ENCODE measurements around the gene AOAH. TPM values are rescaled to one million over a fixed set of nuclear protein-coding genes. Genes with fewer than 3 reads are reported as not detected.

Gene AOAH
- total RNA-seq, 5 donors from 2014 or later (not counting 1 experiment from before 2014, with no cell fraction given), result 13.0 to 78.5 (median 27.5) TPM

- ChIA-PET POLR2A (no interaction called here), CTCF (no interaction called here)
- Mint-ChIP-seq H3K27me3 (no peaks in the 10 kb centered on the region), H3K4me3 (no peak overlapping the region), H3K4me1 (peaks cover 7 to 22% (median 9%) of the 10 kb centered on the region in 3 donors), H3K36me3 (peaks cover 33% of the 10 kb centered on the region), H3K9me3 (no peaks in the 10 kb centered on the region), H3K27ac (no peak overlapping the region)
- no CpG with 5 or more reads among the region's 2 CpGs for WGBS (ENCODE audit: insufficient coverage)
- ATAC-seq (replicated peaks in 1 of 4) (no peak), DNase-seq (no peak)
- no peaks in the 10 kb centered on the region for H3K27me3 ChIP-seq (replicated peaks in 1 of 2; ENCODE audit: control insufficient read depth in 2 of 2, extremely low read depth in 1 of 2, insufficient read depth in 2 of 2, low read length in 1 of 2)
- peaks cover 0 to 6% of the 10 kb centered on the region in 2 experiments for H3K4me1 ChIP-seq (ENCODE audit: control insufficient read depth in 1 of 2, extremely low read depth in 1 of 2, insufficient read depth in 2 of 2, low read length in 2 of 2)
- H3K27ac ChIP-seq (ENCODE audit: low read length), result no peak overlapping the region
- no peaks in the 10 kb centered on the region for H3K9me3 ChIP-seq
- H3K4me3 ChIP-seq (ENCODE audit: control insufficient read depth in 1 of 2, extremely low read depth in 1 of 2, low read length in 1 of 2), result no peak overlapping the region
- H3K36me3 ChIP-seq (ENCODE audit: control insufficient read depth in 2 of 2, extremely low read depth in 1 of 2, insufficient read depth in 1 of 2, low read length in 1 of 2), result peaks cover 8 to 70% of the 10 kb centered on the region in 2 donors
Measured at GRCh38 chr7:36614959-36615358, 109.3 kb downstream of the AOAH start.

GRCh38 chr7:36613031-36613614, 111.2 kb downstream of the AOAH start:
- no peak overlapping the region for H3K4me3 Mint-ChIP-seq
- peaks cover 28% of the 10 kb centered on the region for H3K36me3 Mint-ChIP-seq
- H3K27ac ChIP-seq (ENCODE audit: low read length), result no peak overlapping the region
- peaks cover 11 to 19% of the 10 kb centered on the region in 2 experiments for H3K4me1 ChIP-seq (ENCODE audit: control insufficient read depth in 1 of 2, extremely low read depth in 1 of 2, insufficient read depth in 2 of 2, low read length in 2 of 2)
- DNase-seq (no peak), ATAC-seq (replicated peaks in 1 of 4) (no peak)
- H3K9me3 Mint-ChIP-seq, result no peaks in the 10 kb centered on the region
- no peaks in the 10 kb centered on the region for H3K9me3 ChIP-seq
- H3K27ac Mint-ChIP-seq, result peak overlapping the region in 1 of 2 donors; percentile 11
- no peak overlapping the region for H3K4me3 ChIP-seq (ENCODE audit: control insufficient read depth in 1 of 2, extremely low read depth in 1 of 2, low read length in 1 of 2)
- CTCF ChIA-PET, result no interaction called here
- no peaks in the 10 kb centered on the region for H3K27me3 ChIP-seq (replicated peaks in 1 of 2; ENCODE audit: control insufficient read depth in 2 of 2, extremely low read depth in 1 of 2, insufficient read depth in 2 of 2, low read length in 1 of 2)
- H3K4me1 Mint-ChIP-seq, result peaks cover 10 to 29% (median 15%) of the 10 kb centered on the region in 3 donors
- H3K27me3 Mint-ChIP-seq, result no peaks in the 10 kb centered on the region
- H3K36me3 ChIP-seq (ENCODE audit: control insufficient read depth in 2 of 2, extremely low read depth in 1 of 2, insufficient read depth in 1 of 2, low read length in 1 of 2), result peaks cover 10 to 54% of the 10 kb centered on the region in 2 donors
- no CpG with 5 or more reads among the region's 4 CpGs for WGBS (ENCODE audit: insufficient coverage)
- POLR2A ChIA-PET, result no interaction called here

- ChIA-PET CTCF (no interaction called here), POLR2A (no interaction called here)
- no peak overlapping the region for H3K27ac ChIP-seq (ENCODE audit: low read length)
- no peak overlapping the region for H3K4me3 ChIP-seq (ENCODE audit: control insufficient read depth in 1 of 2, extremely low read depth in 1 of 2, low read length in 1 of 2)
- ATAC-seq (replicated peaks in 1 of 4) (no peak), DNase-seq (no peak)
- Mint-ChIP-seq H3K36me3 (peaks cover 21% of the 10 kb centered on the region), H3K4me1 (peaks cover 23 to 43% (median 29%) of the 10 kb centered on the region in 3 donors), H3K9me3 (no peaks in the 10 kb centered on the region), H3K4me3 (no peak overlapping the region), H3K27ac (no peak overlapping the region), H3K27me3 (no peaks in the 10 kb centered on the region)
- H3K27me3 ChIP-seq (replicated peaks in 1 of 2; ENCODE audit: control insufficient read depth in 2 of 2, extremely low read depth in 1 of 2, insufficient read depth in 2 of 2, low read length in 1 of 2), result no peaks in the 10 kb centered on the region
- peaks cover 10 to 52% of the 10 kb centered on the region in 2 donors for H3K36me3 ChIP-seq (ENCODE audit: control insufficient read depth in 2 of 2, extremely low read depth in 1 of 2, insufficient read depth in 1 of 2, low read length in 1 of 2)
- WGBS (ENCODE audit: insufficient coverage), result 91% methylated on average over 4 of the region's 6 CpGs
- H3K9me3 ChIP-seq, result no peaks in the 10 kb centered on the region
- peaks cover 24 to 31% of the 10 kb centered on the region in 2 experiments for H3K4me1 ChIP-seq (ENCODE audit: control insufficient read depth in 1 of 2, extremely low read depth in 1 of 2, insufficient read depth in 2 of 2, low read length in 2 of 2)
Measured at GRCh38 chr7:36611703-36612102, 112.6 kb downstream of the AOAH start.

GRCh38 chr7:36607721-36608095, 116.6 kb downstream of the AOAH start:
- no peak for ATAC-seq (replicated peaks in 1 of 4)

GRCh38 chr7:36606976-36607720, 117.1 kb downstream of the AOAH start:
- Mint-ChIP-seq H3K4me3 (peak overlapping the region in 2 of 3 donors; percentile 26 to 68), H3K9me3 (no peaks in the 10 kb centered on the region), H3K27me3 (no peaks in the 10 kb centered on the region), H3K4me1 (peaks cover 37 to 57% (median 45%) of the 10 kb centered on the region in 3 donors), H3K36me3 (peaks cover 9% of the 10 kb centered on the region), H3K27ac (peak overlapping the region; percentile 66 to 87)
- no peak for DNase-seq
- Histone ChIP-seq H3K27ac (ENCODE audit: low read length) (no peak overlapping the region), H3K27me3 (replicated peaks in 1 of 2; ENCODE audit: control insufficient read depth in 2 of 2, extremely low read depth in 1 of 2, insufficient read depth in 2 of 2, low read length in 1 of 2) (no peaks in the 10 kb centered on the region), H3K4me1 (ENCODE audit: control insufficient read depth in 1 of 2, extremely low read depth in 1 of 2, insufficient read depth in 2 of 2, low read length in 2 of 2) (peaks cover 38 to 44% of the 10 kb centered on the region in 2 experiments), H3K36me3 (ENCODE audit: control insufficient read depth in 2 of 2, extremely low read depth in 1 of 2, insufficient read depth in 1 of 2, low read length in 1 of 2) (peaks cover 6 to 23% of the 10 kb centered on the region in 2 donors), H3K4me3 (ENCODE audit: control insufficient read depth in 1 of 2, extremely low read depth in 1 of 2, low read length in 1 of 2) (no peak overlapping the region), H3K9me3 (no peaks in the 10 kb centered on the region)
- ATAC-seq (replicated peaks in 1 of 4), result peak in 1 of 4 experiments; percentile 11
- ChIA-PET CTCF (no interaction called here), POLR2A (interaction anchor here in 1 of 2 donors (0.6 kb wide), 2 partner anchors 63 to 221 kb away, joined by 3 to 4 read pairs; no protein-coding TSS in a partner anchor)
- WGBS (ENCODE audit: insufficient coverage), result 97% methylated on average over 5 of the region's 6 CpGs

More at GRCh38 chr7:36607721-36608095, 116.6 kb downstream of the AOAH start:
- Mint-ChIP-seq H3K27me3 (no peaks in the 10 kb centered on the region), H3K27ac (peak overlapping the region in 1 of 2 donors; percentile 87), H3K9me3 (no peaks in the 10 kb centered on the region), H3K36me3 (peaks cover 9% of the 10 kb centered on the region), H3K4me1 (peaks cover 37 to 55% (median 43%) of the 10 kb centered on the region in 3 donors), H3K4me3 (peak overlapping the region in 1 of 3 donors; percentile 68)
- POLR2A ChIA-PET, result no interaction called here
- CTCF ChIA-PET, result no interaction called here
- Histone ChIP-seq H3K4me3 (ENCODE audit: control insufficient read depth in 1 of 2, extremely low read depth in 1 of 2, low read length in 1 of 2) (no peak overlapping the region), H3K27me3 (replicated peaks in 1 of 2; ENCODE audit: control insufficient read depth in 2 of 2, extremely low read depth in 1 of 2, insufficient read depth in 2 of 2, low read length in 1 of 2) (no peaks in the 10 kb centered on the region), H3K4me1 (ENCODE audit: control insufficient read depth in 1 of 2, extremely low read depth in 1 of 2, insufficient read depth in 2 of 2, low read length in 2 of 2) (peaks cover 38 to 44% of the 10 kb centered on the region in 2 experiments), H3K27ac (ENCODE audit: low read length) (no peak overlapping the region), H3K9me3 (no peaks in the 10 kb centered on the region), H3K36me3 (ENCODE audit: control insufficient read depth in 2 of 2, extremely low read depth in 1 of 2, insufficient read depth in 1 of 2, low read length in 1 of 2) (peaks cover 6 to 23% of the 10 kb centered on the region in 2 donors)
- no CpG with 5 or more reads among the region's 3 CpGs for WGBS (ENCODE audit: insufficient coverage)
- DNase-seq, result no peak

- Mint-ChIP-seq H3K36me3 (peaks cover 6% of the 10 kb centered on the region), H3K27ac (peak overlapping the region; percentile 66 to 87), H3K4me3 (peak overlapping the region in 2 of 3 donors; percentile 26 to 68), H3K4me1 (peaks cover 43 to 63% (median 51%) of the 10 kb centered on the region in 3 donors), H3K27me3 (no peaks in the 10 kb centered on the region), H3K9me3 (no peaks in the 10 kb centered on the region)
- DNase-seq (peak in 1 of 35 experiments; percentile 37), ATAC-seq (replicated peaks in 1 of 4) (peak; percentile 19 to 92 (median 68))
- CTCF ChIA-PET, result interaction anchor here in 1 of 2 donors (0.6 kb wide), 1 partner anchor 72 kb away, joined by 3 read pairs; no protein-coding TSS in a partner anchor
- Histone ChIP-seq H3K4me3 (ENCODE audit: control insufficient read depth in 1 of 2, extremely low read depth in 1 of 2, low read length in 1 of 2) (no peak overlapping the region), H3K27me3 (replicated peaks in 1 of 2; ENCODE audit: control insufficient read depth in 2 of 2, extremely low read depth in 1 of 2, insufficient read depth in 2 of 2, low read length in 1 of 2) (no peaks in the 10 kb centered on the region), H3K27ac (ENCODE audit: low read length) (no peak overlapping the region), H3K36me3 (ENCODE audit: control insufficient read depth in 2 of 2, extremely low read depth in 1 of 2, insufficient read depth in 1 of 2, low read length in 1 of 2) (peaks cover 4 to 19% of the 10 kb centered on the region in 2 donors), H3K9me3 (no peaks in the 10 kb centered on the region), H3K4me1 (ENCODE audit: control insufficient read depth in 1 of 2, extremely low read depth in 1 of 2, insufficient read depth in 2 of 2, low read length in 2 of 2) (peaks cover 38 to 47% of the 10 kb centered on the region in 2 experiments)
- POLR2A ChIA-PET, result interaction anchor here in 1 of 2 donors (0.6 kb wide), 2 partner anchors 62 to 222 kb away, joined by 3 to 4 read pairs; no protein-coding TSS in a partner anchor
- WGBS (ENCODE audit: insufficient coverage), result 8% methylated on average over 2 of the region's 12 CpGs
Measured at GRCh38 chr7:36606153-36606975, 117.9 kb downstream of the AOAH start.
